ENCODE results near the gene GRIK1.

GRIK1 gene

GRCh38 chr21:29933088-29933487, 6.7 kb downstream of the GRIK1 start:
- H3K27me3 ChIP-seq (ENCODE audit: insufficient read depth, low read length, poor library complexity): no peaks in the 10 kb centered on the region
- H3K4me2 ChIP-seq (ENCODE audit: insufficient read depth, low read length): no peak overlapping the region
- H3K36me3 ChIP-seq (ENCODE audit: insufficient read depth, low read length): no peaks in the 10 kb centered on the region
- H3K79me2 ChIP-seq (ENCODE audit: insufficient read depth, low read length): no peaks in the 10 kb centered on the region
- no peak overlapping the region for H3K4me3 ChIP-seq (ENCODE audit: low read depth in 1 of 2, low read length in 2 of 2)
- no peak overlapping the region for H2AFZ ChIP-seq (ENCODE audit: low read depth, low read length)
- H3K27ac ChIP-seq (ENCODE audit: low read length): no peak overlapping the region
- DNase-seq (no peak), ATAC-seq (ENCODE audit: insufficient read depth, low read depth) (no peak)
- H3K9ac ChIP-seq (ENCODE audit: low read depth, low read length): no peak overlapping the region
- no peak for TF ChIP-seq EZH2 (IDR thresholded peaks at IDR 0.05; ENCODE audit: borderline replicate concordance, low read depth, low read length, severe bottlenecking)
- no peak for TF ChIP-seq CTCF (IDR thresholded peaks at IDR 0.05; ENCODE audit: borderline replicate concordance, extremely low read depth, low read length, poor library complexity, severe bottlenecking)
- no peaks in the 10 kb centered on the region for H3K4me1 ChIP-seq (ENCODE audit: insufficient read depth, low read length)
- no peaks in the 10 kb centered on the region for H4K20me1 ChIP-seq (ENCODE audit: insufficient read depth, low read length)
- no peaks in the 10 kb centered on the region for H3K9me3 ChIP-seq (ENCODE audit: insufficient read depth, low read length, severe bottlenecking)

- H3K36me3 ChIP-seq (ENCODE audit: insufficient read depth, low read length): no peaks in the 10 kb centered on the region
- no peak overlapping the region for H3K4me2 ChIP-seq (ENCODE audit: insufficient read depth, low read length)
- no peak for DNase-seq
These were observed 11.3 kb downstream of the GRIK1 start for GRCh38 chr21:29928537-29928936.

GRCh38 chr21:29920938-29921337, 18.9 kb downstream of the GRIK1 start:
- no peak overlapping the region for H3K4me2 ChIP-seq (ENCODE audit: insufficient read depth, low read length)
- no peak overlapping the region for H3K9ac ChIP-seq (ENCODE audit: low read depth, low read length)
- no peaks in the 10 kb centered on the region for H3K9me3 ChIP-seq (ENCODE audit: insufficient read depth, low read length, severe bottlenecking)
- H3K79me2 ChIP-seq (ENCODE audit: insufficient read depth, low read length): no peaks in the 10 kb centered on the region
- H4K20me1 ChIP-seq (ENCODE audit: insufficient read depth, low read length): no peaks in the 10 kb centered on the region
- TF ChIP-seq EZH2 (IDR thresholded peaks at IDR 0.05; ENCODE audit: borderline replicate concordance, low read depth, low read length, severe bottlenecking): no peak
- TF ChIP-seq CTCF (IDR thresholded peaks at IDR 0.05; ENCODE audit: borderline replicate concordance, extremely low read depth, low read length, poor library complexity, severe bottlenecking): no peak
- no peaks in the 10 kb centered on the region for H3K4me1 ChIP-seq (ENCODE audit: insufficient read depth, low read length)
- DNase-seq: no peak
- no peaks in the 10 kb centered on the region for H3K27me3 ChIP-seq (ENCODE audit: insufficient read depth, low read length, poor library complexity)
- no peak overlapping the region for H3K4me3 ChIP-seq (ENCODE audit: low read depth in 1 of 2, low read length in 2 of 2)
- H3K27ac ChIP-seq (ENCODE audit: low read length): no peak overlapping the region
- no peak overlapping the region for H2AFZ ChIP-seq (ENCODE audit: low read depth, low read length)
- no peaks in the 10 kb centered on the region for H3K36me3 ChIP-seq (ENCODE audit: insufficient read depth, low read length)
- ATAC-seq (ENCODE audit: insufficient read depth, low read depth): no peak

More at GRCh38 chr21:29928537-29928936, 11.3 kb downstream of the GRIK1 start:
- Histone ChIP-seq H3K9ac (ENCODE audit: low read depth, low read length) (no peak overlapping the region), H4K20me1 (ENCODE audit: insufficient read depth, low read length) (no peaks in the 10 kb centered on the region), H3K4me3 (ENCODE audit: low read depth in 1 of 2, low read length in 2 of 2) (no peak overlapping the region), H3K27ac (ENCODE audit: low read length) (no peak overlapping the region), H3K4me1 (ENCODE audit: insufficient read depth, low read length) (no peaks in the 10 kb centered on the region), H2AFZ (ENCODE audit: low read depth, low read length) (no peak overlapping the region), H3K27me3 (ENCODE audit: insufficient read depth, low read length, poor library complexity) (no peaks in the 10 kb centered on the region), H3K9me3 (ENCODE audit: insufficient read depth, low read length, severe bottlenecking) (no peaks in the 10 kb centered on the region), H3K79me2 (ENCODE audit: insufficient read depth, low read length) (no peaks in the 10 kb centered on the region)
- ATAC-seq (ENCODE audit: insufficient read depth, low read depth): no peak
- TF ChIP-seq EZH2 (IDR thresholded peaks at IDR 0.05; ENCODE audit: borderline replicate concordance, low read depth, low read length, severe bottlenecking) (no peak), CTCF (IDR thresholded peaks at IDR 0.05; ENCODE audit: borderline replicate concordance, extremely low read depth, low read length, poor library complexity, severe bottlenecking) (no peak)

GRCh38 chr21:29914326-29914725, 25.5 kb downstream of the GRIK1 start:
- no peaks in the 10 kb centered on the region for H3K9me3 ChIP-seq (ENCODE audit: insufficient read depth, low read length, severe bottlenecking)
- no peak overlapping the region for H2AFZ ChIP-seq (ENCODE audit: low read depth, low read length)
- H4K20me1 ChIP-seq (ENCODE audit: insufficient read depth, low read length): no peaks in the 10 kb centered on the region
- no peak for TF ChIP-seq EZH2 (IDR thresholded peaks at IDR 0.05; ENCODE audit: borderline replicate concordance, low read depth, low read length, severe bottlenecking)
- no peak for TF ChIP-seq CTCF (IDR thresholded peaks at IDR 0.05; ENCODE audit: borderline replicate concordance, extremely low read depth, low read length, poor library complexity, severe bottlenecking)
- DNase-seq (no peak), ATAC-seq (ENCODE audit: insufficient read depth, low read depth) (no peak)
- H3K4me2 ChIP-seq (ENCODE audit: insufficient read depth, low read length): no peak overlapping the region
- H3K9ac ChIP-seq (ENCODE audit: low read depth, low read length): no peak overlapping the region
- H3K4me1 ChIP-seq (ENCODE audit: insufficient read depth, low read length): no peaks in the 10 kb centered on the region
- H3K4me3 ChIP-seq (ENCODE audit: low read depth in 1 of 2, low read length in 2 of 2): no peak overlapping the region
- no peaks in the 10 kb centered on the region for H3K27me3 ChIP-seq (ENCODE audit: insufficient read depth, low read length, poor library complexity)
- H3K27ac ChIP-seq (ENCODE audit: low read length): no peak overlapping the region
- no peaks in the 10 kb centered on the region for H3K79me2 ChIP-seq (ENCODE audit: insufficient read depth, low read length)
- no peaks in the 10 kb centered on the region for H3K36me3 ChIP-seq (ENCODE audit: insufficient read depth, low read length)
